GM20431 (cell line): ENCODE measurements around the gene CD27.
"Not testable (repeated sequence)": the region's sequence is repeated elsewhere in the genome, so short reads cannot be mapped to it uniquely, and the experiment has no call there.

ENCODE experiments used
- in situ Hi-C: fragments of 300-500 bp; cut with MseI, MboI; formaldehyde crosslinking; loops from one replicate; pipeline ENCODE4 v1.15.0; 2020; ENCODE audit warnings: low sequenced_read_pairs; ENCODE audit not compliant: unreplicated experiment

Gene CD27

GRCh38 chr12:6460751-6461371, 16.1 kb downstream of the CD27 start:
- in situ Hi-C loops = no loop called here

GRCh38 chr12:6461401-6462233, 16.9 kb downstream of the CD27 start:
- in situ Hi-C loops = no loop called here

- in situ Hi-C loops = no loop called here
Observed at GRCh38 chr12:6462234-6462995, 17.7 kb downstream of the CD27 start.

- in situ Hi-C loops = no loop called here
Observed at GRCh38 chr12:6463216-6463615, 18.5 kb downstream of the CD27 start.

GRCh38 chr12:6463858-6464257, 19.1 kb downstream of the CD27 start:
- in situ Hi-C loops = no loop called here

- in situ Hi-C loops = no loop called here
Observed at GRCh38 chr12:6464531-6464930, 19.8 kb downstream of the CD27 start.

- in situ Hi-C loops = no loop called here
Observed at GRCh38 chr12:6465467-6466183, 20.9 kb downstream of the CD27 start.

- in situ Hi-C loops = no loop called here
Observed at GRCh38 chr12:6466184-6466573, 21.4 kb downstream of the CD27 start.

GRCh38 chr12:6466751-6467150, 22.0 kb downstream of the CD27 start:
- in situ Hi-C loops = not testable (repeated sequence)

GRCh38 chr12:6467571-6468282, 23.0 kb downstream of the CD27 start:
- in situ Hi-C loops = not testable (repeated sequence)

GRCh38 chr12:6468283-6468575, 23.5 kb downstream of the CD27 start:
- in situ Hi-C loops = no loop called here

- in situ Hi-C loops = no loop called here
Observed at GRCh38 chr12:6469092-6469491, 24.3 kb downstream of the CD27 start.

GRCh38 chr12:6469609-6470374, 25.0 kb downstream of the CD27 start:
- in situ Hi-C loops = no loop called here

GRCh38 chr12:6470375-6471163, 25.8 kb downstream of the CD27 start, which contains the start of gene VAMP1:
VAMP1 (minus strand) TSS chr12:6470677; CDS start chr12:6470531, 146 bp downstream.
- in situ Hi-C loops = no loop called here

GRCh38 chr12:6471989-6472360, 27.2 kb downstream of the CD27 start:
- in situ Hi-C loops = no loop called here

GRCh38 chr12:6472491-6472890, 27.7 kb downstream of the CD27 start:
- in situ Hi-C loops = no loop called here

- in situ Hi-C loops = not testable (repeated sequence)
Observed at GRCh38 chr12:6475233-6475975, 30.6 kb downstream of the CD27 start.

GRCh38 chr12:6476489-6476888, 31.7 kb downstream of the CD27 start:
- in situ Hi-C loops = no loop called here
